ENCODE results near the gene MTA2.

The MTA2 gene

GRCh38 chr11:62575837-62576236 is 25.8 kb downstream of the MTA2 start:
- POLR2A ChIA-PET = interaction anchor here (3.3 kb wide), 1 partner anchor 16 kb away, joined by 25 read pairs; the partner anchor contains the start of gene TUT1
- H3K27ac ChIP-seq (ENCODE audit: insufficient read depth in 1 of 2, low read depth in 1 of 2, low read length in 2 of 2, poor library complexity in 1 of 2, severe bottlenecking in 2 of 2) = no peak overlapping the region

DNA sequence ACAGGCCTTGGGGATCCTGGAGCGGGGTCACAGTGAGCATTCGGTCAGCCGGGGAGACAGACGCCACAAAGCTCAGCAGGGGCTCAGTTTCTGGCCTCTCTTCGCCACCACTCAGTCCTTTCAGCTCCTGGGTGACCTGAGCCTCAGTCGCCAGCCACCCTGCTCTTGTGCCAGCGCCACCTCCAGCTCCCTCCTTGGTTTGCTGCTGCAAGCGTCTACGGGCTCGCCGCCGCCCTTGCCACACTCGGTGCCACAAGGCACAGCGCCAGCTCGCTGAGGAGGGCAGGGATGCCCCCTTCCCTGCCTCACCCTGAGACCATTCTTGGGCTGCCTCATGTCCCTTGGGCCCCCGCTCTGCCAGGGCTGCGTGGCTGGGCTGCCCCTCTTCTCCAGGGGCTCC is 26.5 kb downstream of the MTA2 start:
- H3K27me3 ChIP-seq (replicated peaks in 2 of 5; ENCODE audit: control insufficient read depth in 4 of 5, insufficient read depth in 5 of 5, low read length in 4 of 5) = no peaks in the 10 kb centered on the region
- ChIA-PET POLR2A (interaction anchor here (0.6 to 3.3 kb wide), 2 partner anchors 17 to 197 kb away, joined by 4 to 25 read pairs; partner anchors contain the start of gene TUT1), CTCF (interaction anchor here (0.7 to 2.4 kb wide), 8 partner anchors 9 to 181 kb away, joined by 3 to 21 read pairs (median 4); partner anchors contain the start of genes LRRN4CL and TUT1)
- H3K9me3 ChIP-seq (ENCODE audit: control extremely low read depth in 1 of 5, control insufficient read depth in 4 of 5, insufficient read depth in 2 of 5, low read depth in 1 of 5, low read length in 4 of 5) = no peaks in the 10 kb centered on the region
- DNase-seq = no peak
- peak overlapping the region in 6 of 7 experiments; percentile 58 to 99 (median 96) for H3K4me3 ChIP-seq (ENCODE audit: control insufficient read depth in 1 of 7, extremely low read depth in 1 of 7, insufficient read depth in 4 of 7, low read depth in 2 of 7, low read length in 6 of 7)
- 90% methylated on average over 16 of the region's 17 CpGs for WGBS (ENCODE audit: insufficient coverage)
- H3K36me3 ChIP-seq (ENCODE audit: control insufficient read depth in 4 of 4, insufficient read depth in 4 of 4, low read length in 3 of 4) = peaks cover 13 to 62% (median 45%) of the 10 kb centered on the region in 4 experiments
- H3K27ac ChIP-seq (ENCODE audit: insufficient read depth in 1 of 2, low read depth in 1 of 2, low read length in 2 of 2, poor library complexity in 1 of 2, severe bottlenecking in 2 of 2) = peak overlapping the region in 1 of 2 experiments; percentile 92
- peaks cover 10 to 38% (median 30%) of the 10 kb centered on the region in 4 experiments for H3K4me1 ChIP-seq (ENCODE audit: control extremely low read depth in 1 of 4, control insufficient read depth in 4 of 4, insufficient read depth in 4 of 4, low read length in 3 of 4)

More at GRCh38 chr11:62575837-62576236, 25.8 kb downstream of the MTA2 start:
- 98% methylated on average over 9 of the region's 14 CpGs for WGBS (ENCODE audit: insufficient coverage)
- Histone ChIP-seq H3K36me3 (ENCODE audit: control insufficient read depth in 4 of 4, insufficient read depth in 4 of 4, low read length in 3 of 4) (peaks cover 13 to 57% (median 40%) of the 10 kb centered on the region in 4 experiments), H3K4me3 (ENCODE audit: control insufficient read depth in 1 of 7, extremely low read depth in 1 of 7, insufficient read depth in 4 of 7, low read depth in 2 of 7, low read length in 6 of 7) (no peak overlapping the region), H3K9me3 (ENCODE audit: control extremely low read depth in 1 of 5, control insufficient read depth in 4 of 5, insufficient read depth in 2 of 5, low read depth in 1 of 5, low read length in 4 of 5) (no peaks in the 10 kb centered on the region), H3K27me3 (replicated peaks in 2 of 5; ENCODE audit: control insufficient read depth in 4 of 5, insufficient read depth in 5 of 5, low read length in 4 of 5) (no peaks in the 10 kb centered on the region), H3K4me1 (ENCODE audit: control extremely low read depth in 1 of 4, control insufficient read depth in 4 of 4, insufficient read depth in 4 of 4, low read length in 3 of 4) (peaks cover 10 to 38% (median 30%) of the 10 kb centered on the region in 4 experiments)
- DNase-seq = no peak
- CTCF ChIA-PET = interaction anchor here (0.7 to 2.4 kb wide), 6 partner anchors 9 to 182 kb away, joined by 3 to 21 read pairs (median 3); partner anchors contain the start of genes LRRN4CL and TUT1

DNA sequence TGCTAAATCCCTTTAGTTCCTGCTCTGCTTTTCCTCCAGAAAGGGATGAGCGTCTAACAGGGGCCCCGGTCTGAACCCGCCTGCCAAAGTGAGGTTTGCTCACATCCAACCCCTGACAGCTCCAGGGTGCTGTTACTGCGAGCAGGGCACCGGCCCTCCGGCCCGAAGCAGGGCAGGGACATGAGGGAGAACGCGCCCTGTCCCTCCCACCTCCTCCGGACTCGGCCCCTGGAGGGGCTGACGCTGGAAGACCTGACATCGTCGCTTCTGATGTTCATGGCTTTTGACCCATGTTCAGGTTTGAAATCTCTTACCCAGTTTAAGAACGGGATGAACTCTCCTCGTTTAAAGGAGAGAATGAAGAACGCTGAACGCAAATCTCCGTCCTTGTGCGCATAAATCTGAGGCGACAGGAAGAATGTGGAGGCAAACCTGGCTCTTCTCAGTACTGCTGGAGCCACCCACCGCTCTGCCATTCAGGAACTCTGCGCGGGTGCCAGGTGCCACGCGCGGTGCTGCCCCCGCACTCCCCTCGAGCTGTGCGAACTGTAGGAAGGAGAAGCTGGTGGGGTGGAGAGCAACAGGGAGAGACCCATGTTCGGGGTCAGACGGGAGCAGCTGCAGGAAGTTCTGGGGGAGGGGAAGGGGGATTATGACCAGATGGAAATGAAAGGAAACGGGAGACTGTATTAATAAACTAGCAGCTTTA is 27.1 kb downstream of the MTA2 start:
- Histone ChIP-seq H3K36me3 (ENCODE audit: control insufficient read depth in 4 of 4, insufficient read depth in 4 of 4, low read length in 3 of 4) (peaks cover 14 to 64% (median 51%) of the 10 kb centered on the region in 4 experiments), H3K27me3 (replicated peaks in 2 of 5; ENCODE audit: control insufficient read depth in 4 of 5, insufficient read depth in 5 of 5, low read length in 4 of 5) (no peaks in the 10 kb centered on the region), H3K27ac (ENCODE audit: insufficient read depth in 1 of 2, low read depth in 1 of 2, low read length in 2 of 2, poor library complexity in 1 of 2, severe bottlenecking in 2 of 2) (peak overlapping the region; percentile 75 to 92), H3K4me3 (ENCODE audit: control insufficient read depth in 1 of 7, extremely low read depth in 1 of 7, insufficient read depth in 4 of 7, low read depth in 2 of 7, low read length in 6 of 7) (peak overlapping the region; percentile 58 to 99 (median 96)), H3K4me1 (ENCODE audit: control extremely low read depth in 1 of 4, control insufficient read depth in 4 of 4, insufficient read depth in 4 of 4, low read length in 3 of 4) (peaks cover 10 to 38% (median 30%) of the 10 kb centered on the region in 4 experiments), H3K9me3 (ENCODE audit: control extremely low read depth in 1 of 5, control insufficient read depth in 4 of 5, insufficient read depth in 2 of 5, low read depth in 1 of 5, low read length in 4 of 5) (no peaks in the 10 kb centered on the region)
- POLR2A ChIA-PET = interaction anchor here (1.2 to 3.3 kb wide), 2 partner anchors 17 to 27 kb away, joined by 7 to 25 read pairs; partner anchors contain the start of genes MTA2 and TUT1
- under 1% methylated on average over 24 of the region's 33 CpGs for WGBS (ENCODE audit: insufficient coverage)
- peak in 1 of 3 donors; percentile 31 for DNase-seq
- CTCF ChIA-PET = interaction anchor here (0.9 to 2.4 kb wide), 11 partner anchors 9 to 181 kb away, joined by 3 to 21 read pairs (median 4); partner anchors contain the start of genes LRRN4CL and TUT1

DNA sequence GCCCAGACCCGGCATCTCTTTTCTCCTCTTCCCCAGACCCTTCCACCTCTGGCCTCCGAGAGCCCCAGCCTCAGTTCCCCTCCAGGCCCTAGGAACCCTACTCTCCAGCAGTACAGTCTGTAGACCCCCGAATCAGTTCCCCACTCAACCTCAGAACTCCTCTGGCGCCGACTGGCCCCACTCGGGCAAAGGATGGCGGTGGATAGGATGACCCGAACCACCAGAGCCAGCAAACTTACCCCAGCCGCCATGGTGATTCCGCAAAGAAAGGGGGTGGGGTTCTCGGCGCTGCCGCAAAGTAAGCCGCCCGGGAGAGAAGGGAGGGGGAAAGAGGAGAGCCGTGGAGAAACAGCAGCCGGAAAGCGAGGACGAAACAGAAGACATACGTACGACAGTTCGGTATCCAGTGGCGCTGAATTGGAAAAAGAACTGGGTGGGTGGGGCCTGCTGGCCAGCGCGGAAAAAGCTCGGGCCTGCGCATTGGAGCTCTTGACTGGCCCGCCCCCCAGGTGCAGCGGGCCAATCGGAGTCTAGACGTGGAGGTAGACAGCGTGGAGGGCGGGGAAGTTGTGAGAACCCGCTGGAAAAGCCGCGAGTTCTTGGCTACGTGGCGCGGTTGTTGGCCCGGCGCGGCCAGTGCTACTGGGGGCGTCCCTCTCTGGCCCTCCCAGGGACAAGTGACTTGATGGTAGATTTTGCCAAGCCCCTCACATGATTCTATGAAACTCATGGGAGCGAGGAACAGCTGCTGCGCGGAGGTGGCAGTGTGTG is 27.9 kb downstream of the MTA2 start, which contains the start of gene EEF1G:
Gene EEF1G (minus strand): TSS at position 300 of the 771 bp plus-strand sequence. CDS start 49 bp downstream, at position 251.
- no peaks in the 10 kb centered on the region for H3K27me3 ChIP-seq (replicated peaks in 2 of 5; ENCODE audit: control insufficient read depth in 4 of 5, insufficient read depth in 5 of 5, low read length in 4 of 5)
- POLR2A ChIA-PET = interaction anchor here (1.2 to 3.3 kb wide), 2 partner anchors 18 to 27 kb away, joined by 7 to 25 read pairs; partner anchors contain the start of genes MTA2 and TUT1
- H3K27ac ChIP-seq (ENCODE audit: insufficient read depth in 1 of 2, low read depth in 1 of 2, low read length in 2 of 2, poor library complexity in 1 of 2, severe bottlenecking in 2 of 2) = peak within 1 kb of the TSS; percentile 88 to 95
- H3K9me3 ChIP-seq (ENCODE audit: control extremely low read depth in 1 of 5, control insufficient read depth in 4 of 5, insufficient read depth in 2 of 5, low read depth in 1 of 5, low read length in 4 of 5) = no peaks in the 10 kb centered on the region
- DNase-seq = peak; percentile 100
- CTCF ChIA-PET = interaction anchor here (0.9 to 2.4 kb wide), 7 partner anchors 8 to 179 kb away, joined by 3 to 21 read pairs (median 5); partner anchors contain the start of gene TUT1
- peak within 1 kb of the TSS; percentile 86 to 99 (median 96) for H3K4me3 ChIP-seq (ENCODE audit: control insufficient read depth in 1 of 7, extremely low read depth in 1 of 7, insufficient read depth in 4 of 7, low read depth in 2 of 7, low read length in 6 of 7)
- peaks cover 13 to 66% (median 52%) of the 10 kb centered on the region in 4 experiments for H3K36me3 ChIP-seq (ENCODE audit: control insufficient read depth in 4 of 4, insufficient read depth in 4 of 4, low read length in 3 of 4)
- peaks cover 10 to 38% (median 30%) of the 10 kb centered on the region in 4 experiments for H3K4me1 ChIP-seq (ENCODE audit: control extremely low read depth in 1 of 4, control insufficient read depth in 4 of 4, insufficient read depth in 4 of 4, low read length in 3 of 4)
- 1% methylated on average over 32 of the region's 46 CpGs for WGBS (ENCODE audit: insufficient coverage)

- Histone ChIP-seq H3K4me1 (ENCODE audit: control extremely low read depth in 1 of 4, control insufficient read depth in 4 of 4, insufficient read depth in 4 of 4, low read length in 3 of 4) (peaks cover 10 to 38% (median 30%) of the 10 kb centered on the region in 4 experiments), H3K27me3 (replicated peaks in 2 of 5; ENCODE audit: control insufficient read depth in 4 of 5, insufficient read depth in 5 of 5, low read length in 4 of 5) (no peaks in the 10 kb centered on the region), H3K36me3 (ENCODE audit: control insufficient read depth in 4 of 4, insufficient read depth in 4 of 4, low read length in 3 of 4) (peaks cover 10 to 65% (median 53%) of the 10 kb centered on the region in 4 experiments), H3K4me3 (ENCODE audit: control insufficient read depth in 1 of 7, extremely low read depth in 1 of 7, insufficient read depth in 4 of 7, low read depth in 2 of 7, low read length in 6 of 7) (peak overlapping the region; percentile 86 to 99 (median 96)), H3K9me3 (ENCODE audit: control extremely low read depth in 1 of 5, control insufficient read depth in 4 of 5, insufficient read depth in 2 of 5, low read depth in 1 of 5, low read length in 4 of 5) (no peaks in the 10 kb centered on the region), H3K27ac (ENCODE audit: insufficient read depth in 1 of 2, low read depth in 1 of 2, low read length in 2 of 2, poor library complexity in 1 of 2, severe bottlenecking in 2 of 2) (peak overlapping the region; percentile 88 to 95)
- DNase-seq = peak in 2 of 3 donors; percentile 53 to 61
- ChIA-PET POLR2A (interaction anchor here (0.7 to 3.3 kb wide), 3 partner anchors 19 to 31 kb away, joined by 3 to 25 read pairs (median 7); partner anchors contain the start of genes MTA2 and TUT1), CTCF (interaction anchor here (0.7 to 4.5 kb wide), 11 partner anchors 8 to 179 kb away, joined by 3 to 36 read pairs (median 5); partner anchors contain the start of gene TUT1)
- WGBS (ENCODE audit: insufficient coverage) = 1% methylated on average over 33 of the region's 33 CpGs
Measured at GRCh38 chr11:62573006-62573591, 28.6 kb downstream of the MTA2 start.

DNA sequence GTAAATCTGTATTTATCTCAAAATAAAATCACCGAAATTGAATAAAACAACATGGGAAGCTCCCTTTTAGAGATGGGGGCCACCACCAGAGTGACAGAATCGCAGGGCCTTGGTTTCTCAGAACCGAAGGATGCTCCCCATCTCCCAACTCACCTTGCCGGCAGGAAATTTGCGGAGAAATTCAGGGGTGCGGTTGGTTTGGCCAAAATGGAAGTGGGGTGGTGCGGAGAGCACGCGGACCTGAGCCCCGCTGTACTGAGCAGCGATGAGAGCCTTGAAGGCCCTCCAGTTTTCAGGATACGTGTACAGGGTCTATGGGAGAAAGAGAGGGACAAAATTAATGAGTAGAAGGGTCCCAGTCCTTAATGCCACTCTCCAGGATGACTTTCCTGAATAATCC is 29.2 kb downstream of the MTA2 start:
- ChIA-PET POLR2A (interaction anchor here (0.7 to 3.3 kb wide), 2 partner anchors 19 to 30 kb away, joined by 3 to 25 read pairs; partner anchors contain the start of gene TUT1), CTCF (interaction anchor here (0.7 to 4.5 kb wide), 5 partner anchors 11 to 148 kb away, joined by 3 to 36 read pairs (median 5); no protein-coding TSS in a partner anchor)
- Histone ChIP-seq H3K9me3 (ENCODE audit: control extremely low read depth in 1 of 5, control insufficient read depth in 4 of 5, insufficient read depth in 2 of 5, low read depth in 1 of 5, low read length in 4 of 5) (no peaks in the 10 kb centered on the region), H3K27ac (ENCODE audit: insufficient read depth in 1 of 2, low read depth in 1 of 2, low read length in 2 of 2, poor library complexity in 1 of 2, severe bottlenecking in 2 of 2) (peak overlapping the region; percentile 88 to 95), H3K36me3 (ENCODE audit: control insufficient read depth in 4 of 4, insufficient read depth in 4 of 4, low read length in 3 of 4) (peaks cover 10 to 66% (median 53%) of the 10 kb centered on the region in 4 experiments), H3K4me1 (ENCODE audit: control extremely low read depth in 1 of 4, control insufficient read depth in 4 of 4, insufficient read depth in 4 of 4, low read length in 3 of 4) (peaks cover 10 to 38% (median 30%) of the 10 kb centered on the region in 4 experiments), H3K4me3 (ENCODE audit: control insufficient read depth in 1 of 7, extremely low read depth in 1 of 7, insufficient read depth in 4 of 7, low read depth in 2 of 7, low read length in 6 of 7) (peak overlapping the region in 6 of 7 experiments; percentile 86 to 99 (median 96)), H3K27me3 (replicated peaks in 2 of 5; ENCODE audit: control insufficient read depth in 4 of 5, insufficient read depth in 5 of 5, low read length in 4 of 5) (no peaks in the 10 kb centered on the region)
- 96% methylated on average over 9 of the region's 12 CpGs for WGBS (ENCODE audit: insufficient coverage)
- DNase-seq = no peak

Measured in common myeloid progenitor, CD34-positive (primary cell).